ENCODE measurements around the gene SHROOM2.

SHROOM2 gene

DNA sequence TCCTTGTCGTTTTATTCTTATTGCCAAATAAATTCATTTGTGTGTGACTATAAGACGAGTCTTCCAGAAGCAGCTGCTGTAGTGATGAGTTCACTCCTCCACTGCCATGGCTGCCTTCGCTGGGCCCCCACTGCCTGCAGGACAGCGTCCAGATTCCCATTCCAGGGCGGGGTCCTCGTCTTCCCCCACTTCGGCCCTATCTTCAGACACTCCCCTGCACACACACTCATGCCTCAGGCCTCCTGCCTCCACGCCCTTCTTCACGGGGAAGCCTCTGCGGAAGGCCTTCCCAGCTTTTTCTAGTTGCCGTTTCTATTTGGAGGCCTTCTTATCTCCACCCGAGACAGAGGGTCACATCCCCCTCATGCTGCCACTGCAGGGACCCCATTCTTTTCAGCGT lies 80.4 kb downstream of the SHROOM2 start:
- no peak for DNase-seq

DNA sequence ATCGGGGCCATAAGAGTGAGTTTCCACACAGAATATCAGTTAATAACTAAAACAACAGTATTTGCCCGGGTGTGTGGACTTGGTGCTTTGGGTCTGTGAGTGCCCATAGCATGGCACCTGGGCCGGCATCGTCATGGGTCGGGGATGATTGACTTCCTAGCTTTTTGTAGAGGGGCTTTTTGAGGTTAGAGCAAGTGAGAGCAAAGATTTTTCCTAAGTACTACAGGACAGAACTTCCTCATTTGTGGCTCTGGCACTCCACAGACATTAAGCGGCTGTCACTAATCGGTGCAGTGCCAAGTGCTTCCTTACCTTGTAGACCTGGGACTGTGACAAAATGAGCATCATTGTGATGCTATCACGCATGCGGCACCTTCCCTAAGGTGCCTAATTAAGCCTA lies 81.0 kb downstream of the SHROOM2 start:
- DNase-seq = no peak

DNA sequence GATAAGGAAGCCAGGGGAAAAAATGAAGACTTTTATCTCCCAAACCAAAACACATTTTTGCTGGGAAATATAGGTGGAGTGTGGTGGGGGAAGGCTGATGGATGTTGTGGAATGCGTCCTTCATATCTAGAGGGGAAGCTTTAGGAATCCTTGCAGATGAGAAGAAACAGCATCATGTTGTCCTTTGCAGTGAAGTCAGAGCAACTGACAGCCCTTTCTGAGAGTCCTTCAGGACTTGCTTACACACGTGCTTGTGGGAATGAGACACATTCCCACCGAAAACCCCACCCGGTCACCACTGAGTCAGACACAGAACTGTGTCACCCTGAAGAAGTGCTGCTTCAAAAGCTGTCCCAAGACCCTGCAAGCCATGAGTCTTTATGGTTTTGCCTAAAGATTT lies 81.5 kb downstream of the SHROOM2 start:
- no peak for DNase-seq

DNA sequence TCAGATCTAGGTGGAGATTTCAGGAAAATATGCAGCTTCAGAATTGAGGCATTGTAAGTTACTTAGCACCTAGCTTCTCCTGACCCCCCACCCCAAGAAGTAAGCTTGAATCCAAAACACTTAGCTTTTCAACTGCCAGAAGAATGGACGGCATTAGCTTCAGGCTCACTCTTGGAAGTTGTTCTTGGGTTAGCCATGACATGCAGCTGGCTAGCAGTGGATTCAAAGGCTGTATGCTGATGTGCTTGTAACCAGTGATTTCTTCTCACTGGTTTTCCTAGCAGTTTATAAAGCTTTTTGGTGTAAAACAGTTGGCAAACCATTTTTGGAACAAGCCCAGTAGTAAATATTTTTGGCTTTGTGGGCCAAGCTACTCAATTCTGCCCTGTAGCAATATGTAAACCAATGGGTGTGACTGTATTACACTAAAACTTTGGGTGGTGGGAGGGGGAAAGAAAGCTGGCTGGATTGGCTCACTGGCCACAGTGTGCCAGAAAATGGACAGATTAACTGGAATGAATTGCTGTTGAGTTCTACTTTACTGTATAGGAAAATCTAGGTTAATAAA lies 85.6 kb downstream of the SHROOM2 start:
- DNase-seq = no peak

DNA sequence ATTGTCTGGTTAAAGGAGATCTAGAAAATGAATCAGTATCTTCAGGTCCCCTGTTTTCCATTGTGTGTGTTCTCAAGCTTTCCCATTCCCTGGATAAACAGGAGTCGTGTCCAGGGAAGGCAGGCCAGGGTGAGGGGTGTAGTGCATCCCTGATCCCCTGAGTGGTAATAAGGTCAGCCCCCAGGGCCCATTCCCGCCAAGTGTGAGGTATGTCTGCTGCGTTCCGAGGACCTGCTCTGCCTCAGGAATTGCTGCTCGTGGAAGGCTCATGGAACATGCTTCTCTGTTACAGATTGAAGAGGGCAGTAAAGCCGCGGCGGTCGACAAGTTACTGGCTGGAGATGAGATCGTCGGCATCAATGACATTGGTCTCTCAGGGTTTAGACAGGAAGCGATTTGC lies 87.1 kb downstream of the SHROOM2 start:
- no peak for DNase-seq

DNA sequence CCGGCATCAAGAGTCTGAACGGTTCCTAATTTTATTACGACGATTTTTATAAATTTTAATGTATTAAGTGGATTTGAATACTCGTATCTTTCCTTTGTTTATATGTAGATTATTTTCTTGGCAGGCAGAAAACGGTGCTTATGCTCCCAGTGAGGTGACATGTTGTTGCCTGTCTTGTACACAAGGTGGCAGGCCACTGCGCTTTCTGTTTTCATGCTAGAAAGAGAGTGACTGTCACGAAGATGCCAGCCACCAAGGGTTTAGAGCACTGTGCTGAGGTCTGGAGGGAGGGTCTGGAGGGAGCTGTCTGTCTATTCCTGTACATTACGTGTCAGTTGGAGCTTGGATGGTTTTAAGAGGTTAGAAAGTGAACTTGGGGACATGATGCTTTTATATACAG lies 87.7 kb downstream of the SHROOM2 start:
- DNase-seq = peak in 3 of 4 experiments; percentile 1 to 10 (median 2)

DNA sequence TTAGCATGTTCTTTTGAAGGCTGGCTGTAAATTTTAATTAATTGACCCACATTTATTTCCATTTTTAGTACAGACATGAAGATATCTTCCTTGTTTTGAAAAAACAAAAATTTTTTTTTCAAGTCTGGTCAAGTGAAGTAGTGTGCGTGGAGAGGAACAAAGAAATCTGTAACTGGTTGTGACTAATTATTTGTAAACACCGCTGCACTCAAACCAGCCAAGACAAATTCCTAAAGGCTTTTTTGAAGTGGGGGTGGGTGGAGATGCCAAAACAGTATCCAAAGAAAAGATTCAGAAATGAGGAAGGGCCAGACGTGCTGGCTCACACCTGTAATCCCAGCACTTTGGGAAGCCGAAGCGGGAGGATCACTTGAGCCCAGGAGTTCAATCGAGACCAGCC lies 88.3 kb downstream of the SHROOM2 start:
- DNase-seq = no peak

DNA sequence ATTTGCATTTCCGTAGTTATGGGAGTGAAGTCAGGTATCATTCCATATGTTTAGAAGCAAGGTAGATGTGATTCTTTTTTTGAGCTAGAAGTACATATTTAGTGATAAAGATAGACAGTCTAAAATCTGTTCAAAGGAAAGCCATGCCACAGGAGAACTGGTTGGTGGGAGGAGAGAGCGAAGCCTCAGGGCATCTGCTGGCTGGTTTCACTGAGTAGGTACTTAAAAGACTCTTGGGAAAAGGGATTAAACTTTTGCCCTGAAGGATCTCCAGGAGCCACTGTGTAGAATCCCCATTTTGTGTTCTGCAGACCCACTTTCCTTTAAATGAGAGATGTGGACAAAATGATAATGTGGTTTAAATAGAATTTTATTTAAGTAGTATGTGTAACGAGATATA lies 89.6 kb downstream of the SHROOM2 start:
- DNase-seq = no peak

DNA sequence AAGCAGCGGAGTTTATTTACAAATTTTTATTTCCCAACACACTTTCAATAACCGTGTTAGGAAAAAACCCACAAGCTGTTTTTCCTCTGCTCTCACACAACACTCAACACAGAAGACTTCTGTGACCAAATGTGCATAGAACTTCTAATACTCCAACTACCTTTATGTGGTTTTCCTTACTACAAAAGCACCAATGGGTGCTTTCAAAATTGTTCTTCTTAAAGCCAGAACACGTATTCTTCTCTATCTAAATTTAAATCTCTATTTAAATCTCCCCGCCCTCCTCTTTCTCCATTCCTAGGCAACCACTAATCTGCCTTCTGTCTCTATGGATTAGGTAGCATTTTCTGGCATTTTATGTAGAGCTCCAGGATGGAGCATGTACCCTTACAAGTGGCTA lies 90.0 kb downstream of the SHROOM2 start:
- no peak for DNase-seq

DNA sequence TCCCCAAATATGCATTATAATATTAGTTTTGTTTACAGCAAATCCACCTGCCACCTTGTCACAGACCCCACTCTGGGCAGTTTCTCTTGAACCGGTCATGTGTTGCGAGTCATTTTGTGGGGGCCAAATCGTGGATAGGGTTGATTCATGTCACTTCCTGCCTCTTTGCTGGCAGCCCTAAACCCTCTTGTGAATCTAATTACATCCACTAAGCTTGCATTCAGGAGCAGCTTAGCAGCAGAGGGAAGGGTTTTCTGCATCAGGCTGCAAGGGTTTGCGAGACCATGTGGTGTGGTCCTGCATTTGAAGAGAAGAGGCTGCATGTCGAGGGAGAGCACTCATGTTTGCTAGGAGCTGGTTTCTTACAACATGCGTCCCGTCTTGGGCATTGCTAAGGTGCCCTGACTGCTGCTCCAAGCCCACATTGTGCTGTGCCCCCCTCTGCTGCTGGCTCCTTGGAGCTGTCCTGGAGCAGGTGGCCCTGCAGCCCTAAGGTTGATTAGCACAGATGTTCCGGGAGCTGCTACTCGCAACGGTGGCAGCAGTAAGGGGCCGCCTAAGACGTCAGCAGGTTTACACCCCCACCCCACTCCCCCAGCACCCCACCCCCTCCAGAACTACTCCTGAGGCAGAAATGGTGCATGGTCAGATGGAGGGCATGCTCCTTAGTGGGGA lies 92.1 kb downstream of the SHROOM2 start:
- DNase-seq = no peak

DNA sequence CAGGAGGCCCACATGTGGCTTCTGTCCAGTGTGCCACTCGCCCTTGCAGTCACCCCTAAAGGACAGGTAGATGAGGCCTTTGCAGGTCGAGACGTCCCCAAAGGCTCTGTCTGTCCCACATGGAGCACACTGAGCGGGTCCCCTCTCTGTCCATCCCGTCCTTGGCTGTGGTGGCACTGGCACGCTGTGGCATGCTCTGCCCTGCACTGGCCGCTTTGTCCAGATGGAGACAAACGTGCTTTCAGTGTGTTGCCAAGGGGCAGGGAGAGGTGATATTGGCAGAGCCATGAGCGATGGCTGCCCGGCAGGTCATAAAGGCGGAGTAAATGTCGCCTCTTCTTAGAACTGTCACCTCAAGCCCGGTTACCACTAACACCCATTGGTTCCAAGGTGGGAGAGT lies 94.0 kb downstream of the SHROOM2 start:
- DNase-seq = no peak

DNA sequence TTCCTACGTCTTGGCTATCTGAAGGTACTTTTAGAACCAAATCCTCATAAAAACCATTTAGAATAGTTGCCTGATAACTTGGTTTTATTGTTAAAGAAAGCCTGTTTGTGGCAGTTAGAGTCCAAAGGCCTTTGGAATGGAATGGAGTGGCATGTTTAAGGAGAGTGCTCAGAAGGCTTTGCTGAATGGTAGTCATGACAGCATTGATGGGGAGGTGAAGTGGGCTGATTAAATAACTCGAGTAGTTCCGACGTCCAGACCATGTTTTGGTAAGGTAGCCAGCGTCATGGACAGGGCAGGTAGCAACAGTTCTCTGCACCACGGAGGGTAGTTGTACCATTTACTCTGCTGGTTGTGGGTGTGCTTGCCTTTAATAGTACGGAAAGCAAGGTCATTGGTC lies 94.6 kb downstream of the SHROOM2 start:
- DNase-seq = no peak

DNA sequence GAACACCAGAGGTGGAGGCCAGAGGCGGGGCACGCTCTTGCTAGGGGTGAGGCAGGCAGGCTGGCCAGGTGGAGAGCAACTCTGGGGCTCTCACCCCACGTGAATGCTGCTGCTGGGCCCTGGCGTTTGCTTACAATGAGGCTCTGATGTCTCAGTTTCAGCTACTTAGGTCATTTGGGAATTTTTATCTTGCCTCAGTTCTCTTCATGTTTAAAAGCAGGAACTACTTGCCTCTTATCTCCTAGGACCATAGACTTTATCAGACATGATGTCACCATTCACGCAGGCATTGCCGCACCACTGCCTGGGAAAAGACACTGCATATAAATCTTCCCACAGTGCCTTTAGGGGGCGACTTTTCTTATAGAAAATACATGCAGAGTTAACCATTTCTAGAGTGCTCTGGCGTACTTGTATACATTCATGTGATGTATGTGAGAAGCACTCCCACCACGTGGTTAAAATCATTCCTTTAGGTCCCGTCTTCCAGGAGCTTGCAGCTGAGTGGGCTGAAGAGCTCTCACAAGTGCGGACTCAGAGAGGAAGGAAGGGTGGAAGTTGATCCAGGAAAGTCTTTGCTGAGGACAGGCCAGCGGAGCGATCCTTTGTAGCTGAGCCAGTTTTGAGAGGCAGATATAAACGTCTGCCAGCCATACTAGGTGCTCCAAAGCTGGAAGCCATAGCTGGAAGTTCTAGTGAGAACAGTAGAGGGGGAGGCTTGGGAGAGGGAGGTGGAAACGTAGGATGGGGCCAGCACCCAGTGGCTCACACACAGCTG lies 96.6 kb downstream of the SHROOM2 start:
- DNase-seq = no peak

DNA sequence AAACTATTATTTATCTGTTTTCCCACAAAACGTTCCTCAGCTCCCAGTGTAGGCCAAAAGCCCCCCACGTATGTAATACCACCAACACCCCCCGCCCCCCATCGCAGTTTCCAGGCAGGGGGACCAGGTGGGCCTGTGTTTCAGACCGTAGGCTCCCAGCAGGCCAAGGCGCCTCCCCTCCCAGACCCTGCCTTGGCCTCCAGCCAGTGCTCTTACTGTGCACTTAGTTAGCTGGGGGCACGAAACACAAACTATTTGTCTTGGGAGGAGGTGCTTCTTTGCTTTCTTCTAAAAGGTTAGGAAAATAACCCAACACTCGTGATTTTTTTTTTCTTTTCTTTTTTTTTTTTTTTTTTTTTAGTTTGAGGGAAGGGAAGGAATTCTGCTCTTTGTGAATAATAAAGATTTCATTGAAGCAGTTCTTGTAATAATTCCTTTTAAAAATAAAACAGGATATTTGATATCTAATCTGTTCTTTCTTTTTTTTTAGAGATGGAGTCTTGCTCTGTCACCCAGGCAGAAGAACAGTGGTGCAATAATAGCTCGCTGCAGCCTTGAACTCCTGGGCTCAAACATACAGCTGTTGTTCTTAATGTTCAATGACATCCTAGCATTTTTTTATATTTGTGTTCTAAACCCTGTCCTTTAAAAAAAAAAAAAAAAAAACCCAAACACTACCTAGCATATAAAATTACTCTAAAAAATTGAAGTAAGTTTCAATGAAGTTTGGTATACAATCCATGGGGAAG lies 98.0 kb downstream of the SHROOM2 start:
- DNase-seq = no peak

DNA sequence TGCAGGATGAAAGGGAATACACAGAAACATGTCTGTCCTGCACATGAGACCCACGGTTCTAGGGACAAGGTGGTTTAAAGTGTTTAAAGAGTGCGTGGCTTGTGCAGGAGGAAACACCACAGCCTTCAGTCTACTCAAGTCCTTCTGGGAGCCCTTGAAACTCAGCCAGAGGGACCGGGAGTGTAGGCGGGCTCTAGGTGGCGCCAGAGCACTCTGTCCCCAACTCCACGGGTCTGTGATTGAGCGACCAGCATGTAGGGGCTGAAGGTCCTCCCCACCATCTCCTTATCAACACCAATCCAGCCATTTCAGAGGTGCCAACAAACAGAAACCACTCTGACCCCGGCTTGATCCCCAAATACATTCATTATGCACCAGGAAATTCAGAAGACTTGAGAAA lies 98.9 kb downstream of the SHROOM2 start:
- DNase-seq = peak in 3 of 4 experiments; percentile 1 to 22 (median 1)

DNA sequence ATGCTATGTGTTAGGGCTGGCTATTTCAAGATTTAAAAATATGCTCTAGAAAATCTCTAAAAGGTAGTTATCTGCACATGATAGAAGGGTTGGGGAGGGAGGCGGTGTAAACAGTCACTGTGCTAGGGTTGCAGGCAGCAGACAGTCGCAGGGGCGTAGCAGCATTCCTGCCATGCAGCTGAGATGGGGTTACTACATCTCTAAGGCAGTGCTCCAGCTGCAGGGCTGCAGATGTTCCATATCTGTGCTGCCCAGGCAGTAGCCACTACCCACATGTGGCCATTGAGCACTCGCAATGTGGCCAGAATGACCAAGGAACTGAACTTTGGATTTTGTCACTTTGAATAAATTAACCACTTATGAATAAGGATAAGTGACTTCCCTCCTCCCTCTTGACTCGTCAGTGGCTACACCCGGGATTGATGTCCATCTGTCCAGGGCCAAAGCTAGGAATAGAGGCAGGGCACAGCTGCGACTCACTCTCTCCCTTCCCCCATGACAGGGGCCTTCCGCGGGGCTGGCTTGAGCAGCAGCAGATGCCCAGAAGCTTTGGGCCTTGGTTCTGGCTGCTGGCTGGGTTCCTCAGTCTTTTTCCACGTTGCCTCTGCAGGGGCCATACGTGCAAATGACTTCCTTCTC lies 101.5 kb downstream of the SHROOM2 start:
- no peak for DNase-seq

DNA sequence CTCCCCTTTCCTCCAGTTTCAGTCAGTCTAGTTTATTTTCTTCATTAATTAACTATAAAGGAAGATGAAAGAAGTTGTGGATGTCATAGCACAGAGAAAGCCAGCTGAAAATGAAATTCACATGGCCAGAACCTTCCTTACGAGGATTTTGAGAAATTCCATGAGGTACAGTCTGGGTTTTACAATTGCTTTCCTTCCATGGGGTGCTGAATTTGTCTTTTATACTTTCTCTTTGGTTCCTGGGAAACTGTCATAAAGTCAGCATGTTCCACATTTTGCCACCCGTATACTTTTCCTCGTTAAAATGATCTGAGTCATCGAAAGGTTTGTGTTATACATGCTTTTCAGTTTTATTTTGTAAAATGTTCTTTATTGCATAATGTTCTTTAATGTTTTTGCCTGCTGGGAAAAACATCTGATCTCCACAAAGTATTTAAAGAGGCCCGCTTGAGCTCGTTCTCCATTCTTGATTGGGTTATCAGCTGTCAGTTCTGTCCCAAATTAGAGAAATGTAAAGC lies 102.8 kb downstream of the SHROOM2 start:
- no peak for DNase-seq

DNA sequence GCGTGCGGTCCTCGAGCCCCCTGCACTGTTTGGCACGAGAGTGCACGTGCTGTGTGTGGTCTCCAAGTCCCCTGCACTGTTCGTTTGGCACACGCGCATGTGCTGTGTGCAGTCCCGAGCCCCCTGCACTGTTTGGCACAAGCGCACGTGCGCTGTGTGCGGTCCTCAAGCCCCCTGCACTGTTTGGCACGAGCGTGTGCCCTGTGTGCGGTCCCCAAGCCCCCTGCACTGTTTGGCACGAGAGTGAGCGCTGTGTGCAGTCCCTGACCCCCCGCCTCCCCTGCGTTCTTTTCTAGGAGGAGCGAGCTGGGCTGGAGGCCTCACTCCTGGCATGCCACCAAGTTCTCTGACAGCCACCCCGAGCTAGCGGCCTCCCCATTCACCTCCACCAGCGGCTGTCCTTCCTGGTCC lies 104.5 kb downstream of the SHROOM2 start:
- DNase-seq = no peak

DNA sequence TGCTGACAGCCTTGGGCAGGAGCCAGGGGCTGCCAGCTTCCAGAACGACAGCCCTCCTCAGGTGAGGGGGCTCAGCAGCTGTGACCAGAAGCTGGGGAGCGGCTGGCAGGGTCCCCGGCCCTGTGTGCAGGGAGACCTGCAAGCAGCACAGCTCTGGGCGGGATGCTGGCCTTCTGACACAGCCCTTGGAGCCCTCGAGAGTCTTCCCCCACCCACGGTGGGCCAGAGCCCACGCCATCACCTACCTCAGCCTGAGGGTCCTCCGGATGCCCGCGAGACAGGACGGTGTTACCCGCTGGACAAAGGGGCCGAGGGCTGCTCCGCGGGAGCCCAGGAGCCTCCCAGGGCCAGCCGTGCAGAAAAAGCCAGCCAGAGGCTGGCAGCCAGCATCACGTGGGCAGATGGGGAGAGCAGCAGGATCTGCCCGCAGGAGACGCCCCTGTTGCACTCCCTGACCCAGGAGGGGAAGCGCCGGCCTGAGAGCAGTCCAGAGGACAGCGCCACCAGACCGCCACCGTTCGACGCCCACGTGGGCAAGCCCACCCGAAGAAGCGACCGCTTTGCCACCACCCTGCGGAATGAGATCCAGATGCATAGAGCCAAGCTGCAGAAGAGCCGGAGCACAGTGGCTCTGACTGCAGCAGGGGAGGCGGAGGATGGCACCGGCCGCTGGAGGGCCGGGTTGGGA lies 109.1 kb downstream of the SHROOM2 start:
- DNase-seq = no peak

DNA sequence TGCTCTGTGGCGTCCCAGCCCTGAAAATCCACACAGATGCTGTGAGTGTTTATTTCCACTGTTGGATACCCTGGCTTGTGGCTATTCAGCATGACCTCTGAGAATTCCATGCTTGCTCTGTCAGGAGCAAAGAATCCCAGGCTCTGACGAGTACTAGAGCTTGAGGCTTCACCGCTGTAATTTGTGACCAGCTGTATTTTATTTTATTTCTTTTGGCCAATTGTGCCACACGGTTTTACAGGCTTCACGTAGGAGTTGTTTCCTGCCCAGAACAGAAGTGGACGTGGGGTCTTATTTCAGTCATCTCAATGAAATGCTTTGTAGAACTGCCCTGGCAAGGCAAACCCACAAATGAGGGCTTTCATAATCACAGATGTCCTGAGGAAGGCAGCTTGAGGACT lies 111.5 kb downstream of the SHROOM2 start:
- no peak for DNase-seq

DNA sequence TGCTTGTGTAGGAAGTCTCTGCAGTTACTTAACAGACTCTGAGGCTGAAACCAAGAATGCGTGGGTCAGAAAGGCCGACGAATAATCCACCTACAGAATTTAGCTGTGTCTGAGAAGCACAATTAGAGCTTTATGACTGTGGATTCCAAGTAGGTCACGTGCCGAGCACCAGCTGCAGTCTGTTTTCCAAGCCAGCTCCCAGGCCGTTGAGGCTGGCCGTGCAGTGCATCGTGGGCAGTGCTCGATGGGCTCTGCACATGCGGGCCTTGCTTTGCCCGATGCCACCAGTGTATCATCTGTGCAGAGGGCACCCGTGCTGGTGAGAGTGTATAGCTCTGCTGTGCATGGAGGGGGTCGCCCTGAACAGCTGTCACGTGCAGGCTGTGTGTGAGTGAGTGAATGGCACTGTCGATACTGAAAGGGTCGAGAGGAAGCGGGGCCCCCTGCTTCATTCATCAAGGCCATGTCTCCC lies 113.4 kb downstream of the SHROOM2 start:
- DNase-seq = peak in 1 of 4 experiments; percentile 1

DNA sequence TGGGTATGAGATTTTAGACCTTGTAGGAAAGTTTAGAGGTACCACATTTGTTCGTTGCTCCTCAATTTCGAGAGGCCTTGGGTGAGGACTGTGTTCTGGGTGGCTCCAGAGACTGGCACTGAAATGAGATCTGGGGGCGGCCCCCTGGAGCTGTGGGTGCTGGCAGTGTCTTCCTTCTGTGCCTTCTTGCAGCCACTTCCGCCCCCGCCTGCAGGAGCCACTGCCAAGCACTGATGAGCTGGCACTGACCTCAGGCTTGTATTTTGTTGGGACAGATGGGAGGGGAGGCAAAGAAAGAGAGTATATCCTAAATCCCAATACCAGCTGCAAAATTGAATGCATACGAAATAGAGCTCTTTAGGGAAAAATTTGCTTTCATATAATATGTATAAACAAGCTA lies 116.4 kb downstream of the SHROOM2 start:
- no peak for DNase-seq
